HG02610 (cell line): ENCODE data around the gene HIBADH.
"Not testable (repeated sequence)": the region's sequence is repeated elsewhere in the genome, so short reads cannot be mapped to it uniquely, and the experiment has no call there.

Source experiments
- ATAC-seq: cut with Tn5 transposase; IDR thresholded peaks from one replicate; pipeline ENCODE4 v1.9.1; 2021; ENCODE audit warnings: mild to moderate bottlenecking, moderate library complexity; ENCODE audit not compliant: unreplicated experiment

HIBADH gene

GRCh38 chr7:27680610-27681009 is 17.9 kb upstream of the HIBADH start:
- no peak for ATAC-seq

DNA sequence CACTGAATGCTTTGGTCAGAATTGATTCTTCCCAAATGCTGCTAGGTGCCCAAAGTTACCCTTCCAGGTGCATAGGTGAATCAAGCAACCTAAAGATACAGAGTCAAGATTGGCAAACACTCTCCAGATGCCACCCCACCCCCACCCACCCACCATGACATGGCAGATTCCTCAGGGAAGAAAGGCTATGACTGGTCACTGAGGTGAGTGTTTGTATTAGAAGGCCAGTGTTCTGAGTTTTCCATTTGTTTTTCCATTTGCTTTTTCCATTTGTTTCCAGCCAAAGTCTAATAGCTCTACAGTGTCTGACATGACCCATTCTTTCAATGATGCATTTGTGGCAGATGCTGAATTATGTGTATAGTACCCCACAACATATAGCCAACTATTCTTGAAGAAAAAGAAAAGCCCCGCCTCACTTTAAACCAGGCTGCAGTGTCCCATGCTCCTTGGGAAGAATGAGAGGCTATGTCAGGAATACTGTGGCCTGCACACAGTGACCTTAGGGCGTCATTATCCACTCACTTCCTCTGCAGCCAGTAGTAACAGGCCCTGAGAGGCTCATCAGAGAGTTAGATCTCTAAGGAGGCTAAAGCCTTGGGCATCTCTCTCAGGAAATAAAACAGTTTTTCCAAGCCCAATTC is 16.1 kb upstream of the HIBADH start:
- ATAC-seq: no peak

DNA sequence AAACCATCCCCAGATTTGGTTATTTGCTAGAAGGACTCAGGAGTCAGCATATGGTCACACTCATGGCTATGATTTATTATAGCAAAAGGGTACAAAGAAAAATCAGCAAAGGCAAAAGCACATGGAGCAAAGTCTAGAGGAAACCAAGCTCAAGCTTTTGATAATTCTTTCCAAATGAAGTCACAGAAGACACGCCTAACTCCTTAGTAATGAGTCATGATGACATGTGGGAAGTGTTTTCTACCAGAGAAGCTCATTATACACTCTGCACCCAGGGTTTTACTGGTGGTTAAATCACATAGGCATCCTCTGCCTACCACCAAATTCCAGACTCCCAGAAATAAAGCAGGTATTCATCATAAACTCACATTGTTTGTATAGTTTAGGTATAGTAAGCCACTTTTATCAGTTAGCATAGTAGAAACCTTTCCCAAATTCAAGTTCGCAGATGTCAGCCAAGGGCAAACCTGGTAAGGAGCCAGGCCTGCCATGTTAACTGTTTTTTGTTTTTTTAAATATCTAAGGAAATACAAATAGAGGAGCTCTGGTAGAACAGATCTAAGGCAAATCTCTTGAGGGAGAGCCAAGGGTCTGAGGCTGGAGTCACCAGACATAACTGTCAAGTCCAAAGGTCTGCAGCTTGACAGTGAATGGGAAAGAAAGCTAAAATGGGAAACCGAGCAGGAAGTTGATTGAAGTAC is 15.4 kb upstream of the HIBADH start:
- ATAC-seq: no peak

DNA sequence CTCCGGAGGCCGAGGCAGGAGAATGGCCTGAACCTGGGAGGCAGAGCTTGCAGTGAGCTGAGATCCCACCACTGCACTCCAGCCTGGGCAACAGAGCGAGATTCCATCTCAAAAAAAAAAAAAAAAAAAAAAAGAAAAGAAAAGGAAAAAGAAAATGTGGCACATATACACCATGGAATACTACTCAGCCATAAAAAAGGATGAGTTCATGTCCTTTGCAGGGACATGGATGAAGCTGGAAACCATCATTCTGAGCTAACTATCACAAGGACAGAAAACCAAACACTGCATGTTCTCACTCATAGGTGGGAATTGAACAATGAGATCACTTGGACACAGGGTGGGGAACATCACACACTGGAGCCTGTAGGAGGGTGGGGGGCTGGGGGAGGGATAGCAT is 11.4 kb upstream of the HIBADH start:
- not testable (repeated sequence) for ATAC-seq

DNA sequence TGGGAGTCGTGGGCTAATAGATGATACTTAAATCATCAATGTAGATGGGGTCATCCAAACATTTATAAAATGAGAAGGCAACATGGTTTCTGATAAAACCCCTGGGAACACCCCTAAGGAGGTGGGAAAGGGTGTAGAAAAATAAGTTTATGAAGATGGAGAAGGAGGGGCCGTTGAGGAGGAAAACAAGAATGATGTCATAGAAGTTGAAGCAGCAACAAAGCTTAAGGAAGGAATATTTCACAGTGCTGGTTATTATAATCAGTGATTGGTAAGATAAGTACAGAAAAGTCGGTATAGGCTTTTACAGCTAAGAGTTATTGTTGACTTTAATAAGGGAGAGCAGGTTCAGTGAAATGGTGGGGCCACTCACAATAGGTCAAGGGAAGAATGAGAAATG is 9.0 kb upstream of the HIBADH start:
- ATAC-seq: no peak

DNA sequence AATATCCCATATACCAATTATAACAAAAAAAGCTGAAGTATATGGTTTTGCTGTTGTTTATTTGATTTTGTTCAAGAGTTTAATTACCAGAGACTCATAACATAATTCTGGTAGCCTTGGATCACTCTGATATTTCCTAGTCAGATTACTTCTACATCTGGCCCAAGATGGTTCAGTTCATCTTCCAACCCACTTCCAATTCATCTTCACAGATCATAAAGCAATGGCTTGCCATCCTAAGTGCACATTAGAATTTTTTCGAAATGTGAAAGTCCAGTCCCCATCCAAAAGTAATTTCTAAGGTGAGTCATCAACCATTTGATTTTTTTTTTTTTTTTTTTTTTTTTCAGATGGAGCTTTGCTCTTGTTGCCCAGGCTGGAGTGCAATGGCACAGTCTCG is 8.0 kb upstream of the HIBADH start:
- ATAC-seq: no peak

DNA sequence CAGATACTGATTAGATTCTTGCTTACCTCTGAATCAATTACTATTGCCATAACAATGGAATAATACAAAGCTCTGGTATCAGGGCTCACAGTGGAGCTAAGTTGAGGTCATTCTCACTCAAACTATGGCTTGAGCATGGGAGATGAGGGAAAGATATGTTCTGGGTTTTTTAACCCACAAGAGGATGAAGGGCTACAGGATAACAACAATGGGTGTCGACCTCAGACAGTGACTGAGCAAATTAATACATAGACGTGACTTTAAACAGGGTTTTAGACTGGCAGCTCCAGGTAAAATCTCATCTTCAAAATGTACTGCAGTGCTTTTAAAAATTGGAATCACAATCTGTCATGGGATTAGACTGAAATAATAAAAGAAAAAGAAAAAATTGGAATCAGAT is 7.5 kb upstream of the HIBADH start:
- no peak for ATAC-seq

DNA sequence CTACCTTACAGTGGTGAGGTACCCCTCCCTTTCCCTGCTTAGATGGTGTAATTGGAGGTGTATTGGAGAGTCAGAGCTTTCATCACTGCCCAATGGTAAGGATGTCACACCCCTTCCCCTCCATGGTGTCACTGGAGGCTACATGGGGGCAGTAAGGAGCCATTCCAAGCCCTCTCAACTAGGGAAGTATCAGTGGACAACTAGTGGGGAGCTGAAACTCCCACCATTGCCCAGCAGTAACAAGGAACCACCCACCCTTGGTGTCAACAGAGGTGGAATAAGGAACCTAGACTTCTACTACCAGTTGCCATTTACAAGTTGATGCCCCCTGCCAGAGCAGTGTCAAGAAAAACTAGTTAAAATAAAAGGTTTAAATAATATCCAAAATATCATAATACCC is 2.8 kb upstream of the HIBADH start:
- ATAC-seq: no peak

- no peak for ATAC-seq
Measured at GRCh38 chr7:27663989-27664331, 1.3 kb upstream of the HIBADH start.

DNA sequence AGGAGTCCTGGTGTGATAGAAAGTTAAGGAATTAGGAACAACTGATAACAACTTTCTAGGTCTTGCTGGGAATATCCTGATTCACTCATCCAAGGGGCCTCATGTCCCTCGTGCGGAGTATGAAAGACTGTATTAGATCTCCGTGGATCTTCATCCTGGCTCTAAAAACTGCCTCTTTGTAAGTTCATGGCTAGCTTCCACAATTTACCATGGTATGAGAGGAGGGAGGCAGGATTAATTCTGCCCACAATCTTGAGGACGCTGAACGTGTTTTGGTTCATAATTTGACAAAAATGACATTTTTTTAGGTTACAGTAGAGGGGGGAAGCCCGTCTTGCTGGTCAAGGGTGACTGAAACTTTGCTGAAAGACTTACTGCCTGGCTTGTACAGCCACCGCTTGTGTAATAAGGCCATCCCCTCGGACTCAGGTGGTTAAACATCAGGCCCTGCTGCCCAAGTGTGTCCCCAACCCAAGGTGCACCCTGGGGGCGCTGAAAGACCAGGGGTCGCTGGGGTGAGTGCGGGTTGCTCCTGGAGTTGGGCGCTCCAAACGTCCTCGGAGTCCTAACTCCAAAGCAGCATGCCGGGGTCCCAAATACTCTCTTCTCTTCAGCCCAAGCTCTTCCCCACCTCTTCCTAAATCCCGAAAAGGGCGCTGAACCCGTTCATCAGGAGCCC is 733 bp downstream of the HIBADH start:
- ATAC-seq: no peak

DNA sequence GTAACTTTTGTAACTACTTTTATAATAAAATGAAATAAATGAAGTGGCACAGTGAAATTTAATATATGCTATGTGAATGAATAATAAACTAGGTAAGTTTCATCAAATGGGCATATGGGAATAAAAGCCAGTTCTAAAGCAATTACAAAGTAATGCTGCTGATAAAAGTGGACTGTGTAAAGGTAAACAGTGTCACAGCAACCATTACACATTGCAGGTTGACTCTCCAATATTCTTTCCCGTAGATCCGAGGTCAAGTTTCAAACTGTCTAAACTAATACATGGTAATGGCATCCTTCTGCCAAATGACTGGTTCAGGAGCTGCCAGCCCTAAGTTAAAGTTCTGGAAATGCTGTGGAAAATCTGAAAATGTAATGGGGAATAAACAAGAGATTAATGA is 6.0 kb downstream of the HIBADH start:
- no peak for ATAC-seq

DNA sequence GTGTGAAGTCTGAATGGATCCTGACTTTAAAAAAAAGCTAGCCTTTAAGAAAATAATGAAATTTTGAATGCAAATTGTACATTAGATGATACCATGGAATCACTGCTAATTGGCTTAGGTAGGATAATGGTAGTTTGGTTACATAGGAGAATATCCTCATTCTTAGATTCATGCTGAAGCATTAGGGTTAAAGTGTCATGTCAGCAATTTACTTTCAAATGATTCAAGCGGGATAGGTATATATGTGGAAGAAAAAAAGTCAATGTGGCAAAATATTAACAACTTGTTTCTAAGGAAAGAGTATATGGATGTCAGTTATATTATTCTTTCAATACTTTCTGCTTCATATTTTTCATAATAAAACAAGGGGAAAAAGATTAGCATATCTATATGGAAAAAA is 7.5 kb downstream of the HIBADH start:
- no peak for ATAC-seq

- no peak for ATAC-seq
Measured at GRCh38 chr7:27652518-27652917, 10.2 kb downstream of the HIBADH start.

DNA sequence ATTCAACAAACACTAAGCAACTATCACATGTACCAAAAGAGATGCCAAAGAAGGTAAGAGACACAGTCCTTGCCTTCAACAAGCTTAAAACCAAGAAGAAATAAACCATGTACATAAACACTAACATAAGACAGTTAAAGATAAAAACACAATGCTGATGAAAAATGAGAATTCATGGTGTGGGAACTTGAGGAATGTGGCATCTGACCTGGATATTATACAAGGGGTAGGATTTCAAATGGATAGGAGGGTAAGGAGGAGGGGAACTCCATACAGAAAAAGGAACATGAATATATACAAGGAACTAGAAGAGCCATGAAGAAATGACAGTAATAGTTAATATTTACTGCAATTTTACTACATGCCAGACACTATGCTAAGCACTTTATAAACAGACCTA is 11.0 kb downstream of the HIBADH start:
- ATAC-seq: no peak

GRCh38 chr7:27650283-27650682 is 12.4 kb downstream of the HIBADH start:
- ATAC-seq: no peak

DNA sequence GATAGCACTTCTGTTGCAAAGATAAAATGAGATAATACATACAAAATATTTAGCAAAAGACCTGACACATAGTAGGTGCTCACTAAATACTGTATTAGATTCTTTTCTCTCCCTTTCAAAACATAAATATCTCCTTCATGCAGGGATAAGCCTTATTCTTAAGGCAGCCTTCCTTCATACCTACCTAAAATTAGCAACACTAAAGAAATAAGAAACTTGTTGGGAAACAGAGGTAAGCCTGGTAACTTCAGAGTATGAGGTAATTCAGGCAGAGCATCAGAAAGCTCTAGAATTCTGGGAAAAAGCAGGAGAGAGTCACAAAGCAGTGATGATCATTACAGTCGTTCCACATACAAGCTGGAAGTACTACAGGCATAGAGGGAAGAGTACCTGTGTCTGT is 15.2 kb downstream of the HIBADH start:
- ATAC-seq: no peak

GRCh38 chr7:27647046-27647445 is 15.6 kb downstream of the HIBADH start:
- ATAC-seq: no peak

- ATAC-seq: no peak
Measured at GRCh38 chr7:27642271-27642670, 20.4 kb downstream of the HIBADH start.

- no peak for ATAC-seq
Measured at GRCh38 chr7:27641581-27642230, 21.0 kb downstream of the HIBADH start.

DNA sequence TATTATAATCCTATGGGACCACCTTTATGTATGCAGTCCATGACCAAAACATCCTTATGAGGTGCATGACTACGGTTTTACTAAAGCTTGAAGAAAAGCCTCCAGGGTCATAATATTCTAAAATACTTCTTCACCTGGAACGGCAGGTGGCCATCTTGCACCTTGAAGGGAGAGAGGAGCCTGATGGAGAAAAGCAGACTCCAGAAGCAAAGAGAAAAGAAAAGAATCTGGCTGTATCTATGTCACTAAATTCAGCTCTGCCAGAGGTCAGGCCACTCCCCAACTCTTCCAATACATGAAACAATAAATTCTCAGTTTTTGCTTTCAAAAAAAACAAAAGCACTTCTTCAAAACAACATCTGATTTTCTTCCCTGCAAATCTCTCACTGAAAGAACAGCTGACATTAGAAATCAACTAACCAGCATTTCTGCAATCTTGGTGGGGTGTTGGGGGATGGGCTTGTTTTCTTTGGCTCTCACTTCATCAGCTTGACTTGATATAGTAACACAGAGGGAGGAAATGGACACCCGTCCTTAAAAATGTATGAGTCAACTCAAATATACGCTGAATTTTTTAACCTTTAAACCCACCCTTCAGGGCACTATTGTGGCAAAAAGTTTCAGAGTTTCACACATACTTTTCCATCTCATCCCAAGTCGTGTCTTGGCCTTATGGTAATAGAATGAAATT is 21.7 kb downstream of the HIBADH start:
- ATAC-seq: no peak

DNA sequence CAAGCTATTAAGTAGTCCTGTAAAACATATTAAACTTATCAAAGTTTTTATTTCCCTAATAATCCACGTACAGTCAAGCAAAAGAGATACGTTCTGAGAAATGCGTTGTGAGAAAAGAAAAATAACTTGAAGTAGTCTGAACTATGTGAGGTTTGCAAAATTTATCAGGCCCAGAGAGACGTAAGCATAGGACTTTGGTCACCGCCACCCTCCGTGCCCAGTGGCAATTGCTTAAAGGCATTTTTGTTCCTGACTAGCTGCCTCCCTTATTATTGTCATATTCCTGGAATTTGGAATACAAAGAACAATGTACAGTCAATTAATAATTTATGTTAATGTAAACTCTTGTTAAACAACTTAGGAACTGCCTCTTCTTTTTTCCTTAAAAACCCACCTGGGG is 22.8 kb downstream of the HIBADH start:
- no peak for ATAC-seq
